G401.6 (cell line): ENCODE data around the gene SDHD.
"Not testable (repeated sequence)": the region's sequence is repeated elsewhere in the genome, so short reads cannot be mapped to it uniquely, and the experiment has no call there.

Source experiments
- FAIRE-seq: peaks from 2 replicates; lab custom pipeline; 2012; peaks lifted over from hg19 to GRCh38; lab: Jason Lieb, UNC

The SDHD gene

DNA sequence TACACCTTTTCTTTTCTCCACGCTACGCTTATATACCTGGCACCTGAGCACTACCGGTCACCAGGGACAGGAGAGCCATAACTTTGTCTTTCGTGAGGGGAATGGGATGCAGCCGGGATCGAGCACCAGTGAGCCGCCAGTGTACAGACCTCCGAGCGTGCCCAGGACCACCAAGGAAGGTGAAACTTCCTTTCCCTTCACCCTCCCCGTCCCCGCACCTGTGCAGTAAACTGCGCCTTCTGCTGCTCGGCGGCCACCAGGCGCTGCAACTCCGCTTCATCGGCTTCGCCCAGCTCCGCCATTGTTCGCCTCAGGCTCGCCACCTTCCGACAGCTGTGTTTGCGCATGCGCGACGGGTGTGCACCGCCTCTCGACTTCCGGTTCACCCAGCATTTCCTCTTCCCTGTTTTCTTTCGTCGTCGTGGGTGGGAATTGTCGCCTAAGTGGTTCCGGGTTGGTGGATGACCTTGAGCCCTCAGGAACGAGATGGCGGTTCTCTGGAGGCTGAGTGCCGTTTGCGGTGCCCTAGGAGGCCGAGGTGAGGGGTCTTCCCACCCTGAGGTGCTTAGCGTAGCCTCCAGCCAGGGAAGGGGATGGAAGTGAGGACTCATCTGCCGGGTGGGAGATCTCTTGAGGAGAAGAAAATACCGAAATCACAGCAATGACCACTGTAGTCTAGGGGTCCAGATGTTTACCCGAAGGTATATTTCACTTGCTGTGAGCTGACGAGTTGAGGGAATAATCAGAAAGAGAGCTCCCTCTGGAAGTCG is at the start of gene SDHD, which contains the start of gene TIMM8B:
TSS of gene SDHD (plus strand) at position 452 of the 770 bp plus-strand sequence. CDS start at position 487, 35 bp downstream.
TSS of gene TIMM8B (minus strand) at position 335 of the 770 bp plus-strand sequence. CDS start at position 302, 33 bp downstream.
- FAIRE-seq, result peak; percentile 93

GRCh38 chr11:112037527-112037926 is 49.1 kb upstream of the SDHD start:
- no peak for FAIRE-seq

- FAIRE-seq, result no peak
Measured at GRCh38 chr11:112042161-112042960, 44.3 kb upstream of the SDHD start.

- FAIRE-seq, result no peak
Measured at GRCh38 chr11:112042961-112043304, 43.7 kb upstream of the SDHD start.

DNA sequence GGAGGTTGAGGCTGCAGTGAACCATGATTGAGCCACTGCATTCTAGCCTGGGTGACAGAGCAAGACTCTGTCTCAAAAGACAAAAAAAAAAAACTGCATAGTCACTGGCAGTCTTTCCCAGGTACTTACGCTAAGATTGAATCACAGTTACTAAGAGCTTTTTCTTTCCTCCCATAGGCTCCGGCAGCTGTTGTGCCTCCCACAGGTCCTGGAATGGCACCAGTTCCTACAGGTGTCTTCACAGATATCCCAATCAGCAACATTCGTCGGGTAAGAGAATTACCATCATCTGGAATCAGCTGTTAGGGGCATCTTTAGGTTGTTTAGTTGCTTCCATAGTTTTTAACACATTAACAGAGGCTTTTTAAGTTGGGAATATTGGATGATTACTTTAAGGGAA is 41.7 kb upstream of the SDHD start:
- no peak for FAIRE-seq

DNA sequence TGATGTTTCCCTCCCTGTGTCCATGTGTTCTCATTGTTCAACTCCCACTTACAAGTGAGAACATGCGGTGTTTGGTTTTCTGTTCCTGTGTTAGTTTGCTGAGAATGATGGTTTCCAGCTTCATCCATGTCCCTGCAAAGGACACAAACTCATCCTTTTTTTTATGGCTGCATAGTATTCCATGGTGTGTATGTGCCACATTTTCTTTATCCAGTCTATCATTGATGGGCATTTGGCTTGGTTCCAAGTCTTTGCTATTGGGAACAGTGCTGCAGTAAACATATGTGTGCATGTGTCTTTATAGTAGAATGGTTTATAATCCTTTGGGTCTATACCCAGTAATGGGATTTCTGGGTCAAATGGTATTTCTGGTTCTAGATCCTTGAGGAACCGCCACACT is 40.0 kb upstream of the SDHD start:
- FAIRE-seq, result not testable (repeated sequence)

- not testable (repeated sequence) for FAIRE-seq
Measured at GRCh38 chr11:112048256-112048655, 38.4 kb upstream of the SDHD start.

- no peak for FAIRE-seq
Measured at GRCh38 chr11:112049777-112050176, 36.9 kb upstream of the SDHD start.

DNA sequence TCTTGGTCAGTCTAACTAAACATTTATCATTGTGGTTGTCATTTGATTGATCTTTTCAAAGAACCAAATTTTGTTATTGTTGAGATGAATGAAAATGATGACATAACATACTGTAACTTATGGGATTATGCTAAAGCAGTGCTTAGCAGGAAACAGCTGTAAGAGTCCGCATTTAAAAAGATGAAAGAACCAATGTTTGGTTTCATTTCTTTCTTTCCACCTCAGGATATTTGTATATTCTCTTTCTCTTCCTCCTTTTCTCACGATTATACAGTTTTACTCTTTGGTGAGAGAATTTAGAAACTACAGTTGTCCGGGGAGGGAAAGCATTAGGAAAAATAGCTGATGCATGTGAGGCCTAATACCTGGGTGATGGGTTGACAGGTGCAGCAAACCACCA is 36.0 kb upstream of the SDHD start:
- FAIRE-seq, result no peak

DNA sequence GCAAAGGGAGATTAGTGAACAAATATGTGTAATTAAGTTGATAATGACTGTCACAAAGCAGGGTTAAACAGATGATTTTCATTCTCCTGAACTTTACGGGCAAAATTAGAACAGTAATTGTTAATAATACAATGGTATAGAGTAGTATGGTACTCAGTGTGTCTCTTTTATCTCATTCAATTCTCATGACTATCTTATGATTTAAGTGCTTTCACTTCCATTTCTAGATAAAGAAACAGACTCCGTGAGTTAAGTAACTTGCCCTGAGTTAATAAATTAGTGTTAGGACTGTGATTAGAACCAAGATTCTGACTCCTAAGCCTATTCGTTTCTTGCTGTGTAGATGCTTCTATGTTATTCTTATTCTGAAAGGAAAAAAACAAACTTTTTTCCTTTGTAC is 34.9 kb upstream of the SDHD start:
- no peak for FAIRE-seq

DNA sequence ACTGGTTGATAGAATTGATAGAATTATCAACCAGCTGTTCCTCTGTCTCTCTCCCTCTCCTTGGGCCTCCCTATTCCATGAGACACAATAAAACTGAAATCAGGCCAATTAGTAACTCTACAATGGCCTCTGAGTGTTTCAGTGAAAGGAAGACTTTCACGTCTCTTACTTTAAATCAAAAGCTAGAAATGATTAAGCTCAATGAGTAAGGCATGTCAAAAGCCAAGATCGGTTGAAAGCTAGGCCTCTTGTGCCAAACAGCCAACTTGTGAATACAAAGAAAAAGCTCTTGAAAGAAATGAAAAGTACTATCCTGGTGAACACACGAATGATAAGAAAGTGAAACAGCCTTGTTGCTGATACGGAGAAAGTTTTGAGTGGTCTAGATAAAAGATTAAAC is 29.5 kb upstream of the SDHD start:
- no peak for FAIRE-seq

- no peak for FAIRE-seq
Measured at GRCh38 chr11:112058103-112058502, 28.6 kb upstream of the SDHD start.

DNA sequence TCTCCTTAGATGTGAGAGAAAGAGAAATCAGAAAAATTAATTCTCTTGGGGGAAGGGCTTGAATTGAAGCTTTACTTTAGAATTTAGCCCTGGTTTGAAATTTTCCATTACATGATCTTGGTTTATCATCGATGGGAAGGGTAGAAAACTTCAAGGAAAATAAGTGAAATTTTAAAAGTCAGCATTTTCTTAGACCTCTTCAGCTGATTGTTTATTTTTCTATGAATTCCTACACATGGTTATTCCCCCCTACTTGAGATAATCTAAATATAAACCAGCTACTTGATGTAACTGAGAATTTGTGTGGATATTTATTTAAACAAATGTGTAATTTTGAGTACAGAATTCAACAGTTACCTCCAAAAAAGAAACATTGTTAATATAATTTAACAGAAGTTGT is 23.8 kb upstream of the SDHD start:
- FAIRE-seq, result peak; percentile 11

DNA sequence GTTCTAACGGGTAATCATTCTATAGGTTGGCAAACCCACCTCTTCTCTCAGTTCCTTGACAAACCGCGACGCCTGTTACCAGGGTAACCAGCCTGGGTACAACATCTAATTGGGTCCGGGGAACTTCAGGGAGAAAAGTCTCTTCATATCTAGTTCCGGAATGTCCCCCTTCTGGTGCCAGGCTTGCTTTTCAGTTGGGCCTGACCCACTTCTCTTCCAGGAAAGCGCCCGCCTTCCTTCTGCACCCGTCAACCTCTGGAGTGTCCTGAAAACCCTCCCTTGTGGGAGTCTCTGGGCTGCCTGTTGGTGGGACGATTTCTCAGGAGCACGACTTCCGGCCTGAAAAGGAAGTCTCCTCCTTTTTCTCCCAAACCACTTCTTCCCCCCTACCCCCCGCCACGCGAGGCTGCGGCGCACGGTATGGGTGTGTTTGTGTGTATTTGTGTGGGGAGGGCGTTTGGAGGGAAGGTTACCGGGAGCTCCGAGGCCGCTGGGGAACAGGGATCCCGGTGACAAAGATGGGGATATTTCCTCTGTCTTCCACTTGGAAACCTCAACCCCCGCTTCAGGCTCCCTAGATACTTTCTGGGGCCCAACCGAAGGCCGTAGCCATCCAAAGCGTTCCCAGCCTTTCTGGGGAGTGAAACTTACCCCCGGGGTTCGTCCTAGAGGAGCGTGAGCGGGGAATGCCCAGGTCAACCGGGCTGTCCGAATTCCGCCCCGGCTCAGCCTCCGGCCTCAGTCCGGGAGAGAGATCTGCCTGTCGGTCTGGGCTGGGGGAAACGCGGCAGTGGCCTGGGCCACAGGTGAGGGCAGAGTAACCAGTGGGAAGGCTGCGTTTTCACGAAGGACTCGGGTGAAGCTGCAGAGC is 12.5 kb upstream of the SDHD start, which contains the start of the genes NKAPD1 and PIH1D2:
TSS of gene NKAPD1 (plus strand) at position 359 of the 871 bp plus-strand sequence. CDS start 1,276 bp downstream, outside the sequence.
TSS of gene PIH1D2 (minus strand) at position 77 of the 871 bp plus-strand sequence. CDS start 843 bp downstream, outside the sequence.
- FAIRE-seq, result peak; percentile 79

GRCh38 chr11:112082729-112083128 is 3.9 kb upstream of the SDHD start:
- FAIRE-seq, result peak; percentile 79

DNA sequence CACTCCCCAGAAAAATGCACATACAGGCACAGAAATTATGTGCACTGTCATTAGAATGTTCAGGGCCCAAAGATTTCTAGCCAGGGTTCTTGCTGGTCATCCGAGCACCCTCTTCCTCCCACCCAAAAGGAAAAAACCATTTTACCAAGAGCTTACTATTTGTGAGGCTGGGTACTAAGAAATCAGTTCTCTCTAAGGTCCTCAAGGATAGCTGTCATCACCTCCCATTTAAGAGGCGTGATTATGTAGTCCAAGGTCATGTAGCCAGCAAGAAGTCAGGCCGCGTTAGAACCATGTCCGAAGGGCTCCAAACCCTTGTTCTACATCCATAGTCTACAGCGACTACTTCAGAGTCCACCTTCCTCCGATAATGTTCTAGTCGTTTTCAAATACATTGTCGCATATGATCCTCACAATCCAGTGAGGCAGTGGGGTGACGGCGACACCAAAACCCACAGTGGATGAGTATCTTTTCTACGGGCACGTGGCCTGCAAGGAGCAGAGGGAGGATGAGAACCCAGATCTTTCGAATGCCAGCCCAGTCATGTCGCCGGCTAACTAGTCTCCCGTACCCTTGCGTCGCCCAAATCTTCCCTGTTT is 751 bp upstream of the SDHD start:
- no peak for FAIRE-seq

- FAIRE-seq, result no peak
Measured at GRCh38 chr11:112087212-112087611, 539 bp downstream of the SDHD start.

DNA sequence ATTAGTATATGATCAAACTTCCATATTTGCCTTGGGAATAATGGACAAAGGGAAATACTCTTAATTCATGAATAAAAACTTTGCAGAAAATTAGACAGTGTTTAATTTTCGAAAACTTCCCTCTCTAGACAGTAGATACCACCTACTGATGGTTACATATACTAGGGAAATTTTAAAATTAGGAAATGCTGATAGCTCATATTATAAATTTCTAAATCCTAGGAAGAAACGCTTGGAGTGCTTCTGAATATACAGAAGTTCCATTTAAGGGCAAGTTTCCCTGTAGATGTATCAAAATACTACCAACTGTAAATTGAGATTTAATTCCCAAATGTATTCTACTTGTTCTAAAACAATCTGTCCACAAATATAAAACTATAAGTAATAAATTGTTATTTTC is 8.6 kb downstream of the SDHD start:
- FAIRE-seq, result not testable (repeated sequence)

GRCh38 chr11:112096194-112096593 is 9.5 kb downstream of the SDHD start:
- FAIRE-seq, result no peak

DNA sequence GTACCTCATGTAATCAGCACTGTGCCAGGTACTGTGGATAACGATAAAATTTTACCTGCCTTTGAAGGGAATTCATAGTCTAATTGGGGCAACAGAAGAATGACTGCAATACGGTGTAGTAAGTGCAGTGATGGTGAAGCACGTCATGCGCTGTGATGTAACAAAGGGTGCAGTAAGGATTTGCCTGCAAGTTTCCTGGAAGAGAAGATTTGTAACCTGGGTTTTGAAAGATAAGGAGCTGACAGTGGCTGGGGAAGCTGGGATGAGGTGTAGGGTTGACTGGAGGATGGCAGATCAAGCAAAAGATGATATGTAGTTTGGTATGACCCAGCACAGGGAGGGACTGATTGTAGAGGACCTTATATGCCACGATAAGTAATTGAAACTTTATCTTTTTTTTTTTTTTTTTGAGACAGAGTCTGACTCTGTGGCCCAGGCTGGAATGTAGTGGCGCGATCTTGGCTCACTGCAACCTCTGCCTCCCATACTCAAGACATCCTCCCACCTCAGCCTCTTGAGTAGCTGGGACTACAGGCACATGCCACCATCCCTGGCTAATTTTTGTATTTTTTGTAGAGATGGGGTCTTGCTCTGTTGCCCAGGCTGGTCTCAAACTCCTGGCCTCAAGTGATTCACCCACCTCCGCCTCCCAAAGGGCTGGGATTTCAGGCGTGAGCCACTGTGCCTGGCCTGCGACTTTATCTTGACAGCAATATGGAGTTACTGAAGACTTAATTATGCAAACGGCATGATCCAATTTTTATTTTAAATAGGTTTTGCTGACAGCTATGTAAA is 11.3 kb downstream of the SDHD start:
- FAIRE-seq, result no peak

DNA sequence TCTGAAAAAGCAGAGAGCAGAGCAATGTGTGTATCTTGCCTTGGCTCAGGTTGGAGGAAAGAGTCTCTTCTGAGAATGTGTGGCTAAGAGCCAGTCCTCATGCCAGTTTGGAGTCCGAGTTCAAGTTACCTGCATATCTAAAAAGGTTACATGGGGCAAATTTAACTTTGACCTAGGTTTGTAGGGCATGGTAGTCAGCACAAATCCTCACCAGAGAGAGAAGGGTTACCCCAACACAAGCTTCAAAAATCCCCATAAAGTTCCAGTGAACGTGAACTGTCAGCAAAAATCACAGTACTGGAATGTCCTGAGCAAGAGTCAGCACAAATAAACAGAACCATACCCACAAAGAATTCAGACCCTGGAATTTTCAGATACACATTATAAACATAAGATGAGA is 13.8 kb downstream of the SDHD start:
- FAIRE-seq, result no peak
